NCI-H2227 (cell line): Measurements from ENCODE around the gene BTN2A1.
"Not testable (repeated sequence)": the region's sequence is repeated elsewhere in the genome, so short reads cannot be mapped to it uniquely, and the experiment has no call there.

ENCODE experiments used
- DNase-seq: peaks from one replicate; lab custom pipeline; 2025; ENCODE audit not compliant: unreplicated experiment; lab: John Stamatoyannopoulos, UW

Gene BTN2A1

GRCh38 chr6:26457806-26458688 lies at the start of gene BTN2A1:
Gene BTN2A1, plus strand, starts transcription at chr6:26457955. Its CDS starts 682 bp downstream, at chr6:26458637.
- peak; percentile 91 for DNase-seq

DNA sequence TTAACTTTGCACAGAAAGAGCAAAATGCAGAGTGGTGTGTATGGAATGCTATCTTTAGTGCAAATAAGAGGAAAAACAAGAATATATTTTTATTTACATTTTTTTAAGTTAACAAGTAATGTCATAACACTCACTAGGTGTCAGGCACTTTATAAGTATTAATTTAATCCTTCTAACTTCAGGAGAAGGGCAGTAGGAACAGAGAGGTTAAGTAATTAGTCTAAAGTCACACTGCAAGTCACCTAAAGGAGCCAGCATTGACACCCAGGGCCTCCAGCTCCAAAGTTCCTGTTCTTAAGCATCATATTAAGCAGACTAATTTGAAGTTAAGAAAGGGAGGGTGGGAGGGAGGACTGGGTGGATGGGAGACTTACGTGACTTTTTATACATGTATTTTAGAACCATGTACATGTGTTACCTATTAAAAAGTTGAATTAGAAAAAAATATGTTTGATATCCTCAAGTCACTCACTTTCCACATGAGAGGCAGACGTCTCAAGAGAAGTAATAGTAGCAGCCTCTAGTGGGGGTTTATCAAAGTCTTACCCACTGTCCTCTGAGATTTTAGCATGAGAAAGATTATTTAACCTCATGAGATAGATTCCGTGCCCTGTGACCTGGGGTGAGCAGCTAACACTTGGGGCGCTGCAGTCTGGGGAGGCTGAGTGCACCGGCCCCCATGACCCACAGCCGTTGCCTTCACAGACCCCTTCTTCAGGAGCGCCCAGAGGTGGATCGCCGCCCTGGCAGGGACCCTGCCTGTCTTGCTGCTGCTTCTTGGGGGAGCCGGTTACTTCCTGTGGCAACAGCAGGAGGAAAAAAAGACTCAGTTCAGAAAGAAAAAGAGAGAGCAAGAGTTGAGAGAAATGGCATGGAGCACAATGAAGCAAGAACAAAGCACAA lies 48.7 kb upstream of the BTN2A1 start:
- DNase-seq: no peak

DNA sequence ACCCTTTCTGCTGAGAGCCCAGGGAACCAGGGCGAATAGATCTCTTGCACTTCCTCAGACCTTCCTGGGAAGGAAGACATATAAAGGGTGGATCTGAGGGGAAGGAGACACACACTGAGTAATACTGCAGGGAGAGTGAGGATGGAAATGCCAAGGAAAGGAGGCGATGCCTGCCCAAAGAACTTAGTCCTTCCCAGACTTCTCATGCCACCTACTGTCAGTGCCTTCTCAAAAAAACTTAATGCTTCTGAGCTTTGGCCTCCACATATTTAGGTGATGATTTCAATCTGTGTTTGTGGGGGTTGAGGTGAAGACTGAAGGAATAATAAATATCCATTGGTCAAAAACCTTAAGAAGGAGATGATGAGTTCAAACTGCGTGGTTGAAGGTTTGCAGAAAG lies 46.0 kb upstream of the BTN2A1 start:
- no peak for DNase-seq

DNA sequence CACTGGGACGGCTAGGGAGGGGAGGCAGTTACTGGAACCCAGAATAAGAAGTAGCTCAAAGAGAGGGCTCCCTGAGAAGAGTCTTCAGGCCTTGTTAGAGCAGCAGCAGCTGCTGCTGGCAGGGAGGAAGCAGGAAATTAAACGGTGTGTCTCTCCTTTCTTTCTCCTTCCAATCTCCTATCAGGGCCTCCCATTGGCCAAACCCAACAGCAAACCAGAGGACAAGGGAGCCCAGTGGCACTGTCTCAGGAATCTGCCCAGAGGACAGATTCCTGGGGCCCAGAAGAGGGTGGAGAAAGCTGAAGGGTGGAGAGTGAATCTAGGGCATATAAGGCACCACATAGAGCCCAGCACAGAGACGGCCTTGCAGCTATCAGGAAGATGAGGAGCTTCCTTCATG lies 45.5 kb upstream of the BTN2A1 start:
- no peak for DNase-seq

DNA sequence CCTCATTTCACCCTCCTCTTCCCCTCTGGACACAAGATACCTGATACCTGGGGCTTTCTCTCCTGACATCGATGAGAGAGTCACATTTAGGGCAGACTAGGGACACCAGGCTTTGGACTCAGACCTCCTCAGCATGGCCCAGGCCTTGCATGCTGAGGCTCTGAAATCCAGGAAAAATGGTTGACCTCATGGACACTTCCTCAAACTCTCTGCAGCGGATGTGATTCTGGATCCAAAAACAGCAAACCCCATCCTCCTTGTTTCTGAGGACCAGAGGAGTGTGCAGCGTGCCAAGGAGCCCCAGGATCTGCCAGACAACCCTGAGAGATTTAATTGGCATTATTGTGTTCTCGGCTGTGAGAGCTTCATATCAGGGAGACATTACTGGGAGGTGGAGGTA lies 44.8 kb upstream of the BTN2A1 start:
- DNase-seq: no peak

DNA sequence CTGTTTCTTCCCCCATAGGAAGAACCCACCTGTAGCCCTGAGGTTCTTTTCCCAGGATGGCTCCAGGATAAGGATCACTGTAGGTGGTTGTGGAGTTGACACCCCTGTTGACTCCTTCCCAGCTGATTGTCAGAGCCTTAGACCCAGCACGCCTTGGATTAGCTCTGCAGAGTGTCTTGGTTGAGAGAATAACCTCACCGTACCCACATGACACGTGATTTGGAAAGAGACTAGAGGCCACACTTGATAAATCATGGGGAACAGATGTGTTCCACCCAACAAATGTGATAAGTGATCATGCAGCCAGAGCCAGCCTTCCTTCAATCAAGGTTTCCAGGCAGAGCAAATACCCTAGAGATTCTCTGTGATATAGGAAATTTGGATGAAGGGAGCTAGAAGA lies 43.5 kb upstream of the BTN2A1 start:
- no peak for DNase-seq

- DNase-seq: no peak
Observed at GRCh38 chr6:26415036-26415614, 42.6 kb upstream of the BTN2A1 start.

GRCh38 chr6:26415791-26416190 lies 42.0 kb upstream of the BTN2A1 start:
- DNase-seq: no peak

DNA sequence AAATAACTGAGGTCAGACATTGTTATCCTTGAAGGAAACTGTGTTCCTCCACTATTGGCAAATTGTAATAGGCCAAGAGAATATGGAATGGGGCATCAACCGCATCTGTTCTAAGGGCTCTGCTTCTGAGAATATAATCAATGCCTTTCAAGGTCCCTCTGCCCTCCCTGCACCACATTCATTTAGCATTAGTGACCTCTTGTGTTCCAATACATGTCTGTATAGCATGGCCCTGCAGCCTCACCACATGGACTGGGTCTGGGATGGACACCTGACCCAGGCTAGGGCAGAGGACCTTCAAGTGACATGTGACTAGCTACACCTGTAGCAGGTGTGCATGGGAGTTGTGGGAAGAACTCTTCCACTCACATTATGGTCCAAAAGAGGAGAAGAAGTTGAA lies 41.5 kb upstream of the BTN2A1 start:
- no peak for DNase-seq

DNA sequence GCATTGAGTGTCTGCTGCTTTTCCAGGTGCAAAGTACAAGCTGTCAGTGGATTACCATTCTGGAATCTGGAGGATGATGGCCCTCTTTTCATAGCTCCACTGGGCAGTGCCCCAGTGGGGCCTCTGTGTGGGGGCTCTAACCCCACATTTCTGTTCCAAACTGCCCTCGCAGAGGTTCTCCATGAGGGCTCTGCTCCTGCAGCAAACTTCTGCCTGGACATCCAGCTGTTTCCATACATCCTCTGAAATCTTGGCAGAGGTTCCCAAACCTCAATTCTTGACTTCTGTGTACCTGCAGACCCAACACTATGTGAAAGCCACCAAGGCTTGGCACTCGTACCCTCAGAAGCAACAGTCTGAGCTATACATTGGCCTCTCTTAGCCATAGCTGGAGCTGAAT lies 39.7 kb upstream of the BTN2A1 start:
- not testable (repeated sequence) for DNase-seq

- not testable (repeated sequence) for DNase-seq
Observed at GRCh38 chr6:26418795-26419194, 39.0 kb upstream of the BTN2A1 start.

GRCh38 chr6:26420688-26421171 lies 37.0 kb upstream of the BTN2A1 start:
- DNase-seq: peak; percentile 48

DNA sequence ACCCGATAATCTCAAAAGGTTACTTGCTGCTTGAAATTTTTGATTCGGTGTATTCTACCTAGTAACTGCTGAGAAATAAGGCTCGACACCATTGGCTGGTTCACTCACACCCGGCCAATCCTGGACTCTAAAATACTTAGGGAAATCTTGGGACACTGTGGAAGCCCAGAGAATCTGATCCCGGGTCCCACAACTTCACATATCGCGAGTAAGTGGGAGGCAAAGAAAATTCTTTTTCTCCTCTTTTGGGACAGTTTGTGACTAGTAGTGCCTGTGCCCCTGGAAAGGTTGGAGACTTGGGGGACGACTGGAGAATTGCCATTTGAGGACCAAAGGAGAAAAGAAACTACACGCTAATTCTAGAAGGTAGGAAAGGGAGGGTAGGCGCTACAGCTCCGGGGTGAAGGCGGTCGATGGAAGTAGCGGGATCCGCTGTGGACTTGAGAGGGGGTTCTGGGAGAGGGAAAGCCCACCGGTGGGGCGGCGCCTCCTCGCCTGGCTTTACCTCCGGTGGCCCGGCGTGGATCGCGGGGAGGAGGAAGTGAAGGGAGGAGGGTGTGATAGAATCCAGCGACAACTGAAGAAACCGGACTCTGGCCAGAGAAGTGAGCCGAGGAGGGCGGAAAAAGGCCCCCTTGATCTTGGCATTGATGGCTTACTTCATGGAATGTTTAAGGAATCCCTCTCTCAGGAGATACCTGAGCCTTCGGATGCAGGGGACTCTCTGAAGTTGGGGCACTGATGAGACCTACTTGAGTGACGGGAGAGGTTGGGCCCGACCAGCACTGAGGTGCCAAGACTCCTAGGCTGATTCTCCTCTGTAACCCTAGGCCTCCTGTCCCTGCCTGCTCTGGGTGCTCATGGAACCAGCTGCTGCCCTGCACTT lies 36.3 kb upstream of the BTN2A1 start:
- DNase-seq: peak; percentile 85

DNA sequence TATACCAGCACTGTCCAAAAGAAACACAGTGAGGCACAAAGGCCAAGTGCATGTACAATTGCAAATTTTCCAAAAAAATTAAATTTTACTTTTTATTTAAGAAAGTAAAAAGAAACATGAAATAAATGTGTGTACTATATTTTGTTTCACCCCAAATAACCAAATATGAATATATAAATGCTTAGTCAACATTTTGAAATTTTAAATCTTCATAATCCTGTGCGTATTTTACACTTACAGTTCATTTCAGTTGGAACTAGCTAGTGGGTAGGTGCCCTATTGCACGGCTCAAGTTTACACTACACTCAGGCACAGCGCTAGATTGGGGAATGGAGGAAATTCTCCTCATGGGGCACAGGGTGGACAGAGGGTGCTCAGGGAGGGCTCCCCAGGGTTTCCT lies 35.4 kb upstream of the BTN2A1 start:
- DNase-seq: no peak

DNA sequence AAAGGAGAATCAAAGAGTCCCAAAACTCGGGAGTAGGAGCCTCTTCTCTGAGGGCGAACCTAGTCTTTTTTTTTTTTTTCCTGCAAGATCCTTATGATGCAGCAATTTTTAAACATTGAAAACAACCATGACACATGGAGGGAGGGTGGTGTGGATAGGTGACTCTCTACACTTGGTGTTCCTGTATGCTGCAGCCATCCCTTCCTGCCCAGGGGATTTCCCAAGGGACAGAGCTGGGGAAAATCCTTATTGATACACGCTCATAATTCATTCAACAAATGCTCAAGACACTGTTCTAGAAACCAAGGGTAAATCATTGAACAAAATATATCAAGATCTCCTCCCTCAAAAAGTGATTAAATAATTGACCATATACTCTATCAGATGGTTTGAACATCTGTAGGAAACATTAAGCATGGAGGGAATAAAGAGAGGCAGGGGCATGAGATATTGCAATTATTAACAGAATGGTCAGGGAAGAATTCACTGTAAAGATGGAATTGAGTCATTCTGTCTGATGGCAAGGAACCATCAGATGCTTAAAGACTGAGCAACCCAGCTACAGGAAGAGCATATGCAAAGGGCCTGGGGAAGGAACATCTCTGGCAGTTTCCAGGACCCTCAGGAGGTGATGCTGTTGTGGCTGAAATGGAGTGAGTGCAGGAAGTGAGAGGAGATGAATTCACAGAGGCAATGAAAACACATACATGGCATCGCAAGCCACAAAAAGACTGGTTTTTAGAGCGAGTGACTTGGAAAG lies 30.9 kb upstream of the BTN2A1 start:
- no peak for DNase-seq

- DNase-seq: no peak
Observed at GRCh38 chr6:26427451-26427809, 30.3 kb upstream of the BTN2A1 start.

DNA sequence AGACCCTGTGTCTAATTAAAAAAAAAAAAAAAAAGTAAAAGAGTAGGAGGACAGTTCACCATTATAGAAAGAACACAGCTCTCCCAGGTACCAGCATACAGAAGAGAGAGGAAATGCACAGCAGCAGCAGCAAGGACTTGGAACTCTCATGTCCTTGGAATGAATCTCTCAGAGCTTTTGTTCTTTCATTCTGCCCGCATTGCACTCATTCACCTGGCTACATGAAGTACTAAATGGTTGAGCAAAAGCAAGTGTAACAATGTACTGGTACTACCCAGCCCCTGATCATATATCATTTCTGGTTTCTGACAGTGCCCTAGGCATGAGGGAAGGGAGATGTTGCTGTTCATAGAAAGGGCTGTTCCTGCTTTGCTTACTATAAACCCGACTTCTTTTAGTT lies 29.5 kb upstream of the BTN2A1 start:
- DNase-seq: no peak

DNA sequence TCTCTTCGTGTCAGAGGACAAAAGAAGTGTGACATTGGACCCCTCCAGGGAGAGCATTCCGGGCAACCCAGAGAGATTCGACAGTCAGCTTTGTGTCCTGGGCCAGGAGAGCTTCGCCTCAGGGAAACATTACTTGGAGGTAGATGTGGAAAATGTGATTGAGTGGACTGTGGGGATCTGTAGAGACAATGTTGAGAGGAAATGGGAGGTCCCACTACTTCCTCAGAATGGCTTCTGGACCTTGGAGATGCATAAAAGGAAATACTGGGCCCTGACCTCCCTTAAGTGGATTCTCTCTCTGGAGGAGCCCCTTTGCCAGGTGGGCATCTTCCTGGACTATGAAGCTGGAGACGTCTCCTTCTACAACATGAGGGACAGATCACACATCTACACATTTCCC lies 27.0 kb upstream of the BTN2A1 start:
- DNase-seq: no peak

DNA sequence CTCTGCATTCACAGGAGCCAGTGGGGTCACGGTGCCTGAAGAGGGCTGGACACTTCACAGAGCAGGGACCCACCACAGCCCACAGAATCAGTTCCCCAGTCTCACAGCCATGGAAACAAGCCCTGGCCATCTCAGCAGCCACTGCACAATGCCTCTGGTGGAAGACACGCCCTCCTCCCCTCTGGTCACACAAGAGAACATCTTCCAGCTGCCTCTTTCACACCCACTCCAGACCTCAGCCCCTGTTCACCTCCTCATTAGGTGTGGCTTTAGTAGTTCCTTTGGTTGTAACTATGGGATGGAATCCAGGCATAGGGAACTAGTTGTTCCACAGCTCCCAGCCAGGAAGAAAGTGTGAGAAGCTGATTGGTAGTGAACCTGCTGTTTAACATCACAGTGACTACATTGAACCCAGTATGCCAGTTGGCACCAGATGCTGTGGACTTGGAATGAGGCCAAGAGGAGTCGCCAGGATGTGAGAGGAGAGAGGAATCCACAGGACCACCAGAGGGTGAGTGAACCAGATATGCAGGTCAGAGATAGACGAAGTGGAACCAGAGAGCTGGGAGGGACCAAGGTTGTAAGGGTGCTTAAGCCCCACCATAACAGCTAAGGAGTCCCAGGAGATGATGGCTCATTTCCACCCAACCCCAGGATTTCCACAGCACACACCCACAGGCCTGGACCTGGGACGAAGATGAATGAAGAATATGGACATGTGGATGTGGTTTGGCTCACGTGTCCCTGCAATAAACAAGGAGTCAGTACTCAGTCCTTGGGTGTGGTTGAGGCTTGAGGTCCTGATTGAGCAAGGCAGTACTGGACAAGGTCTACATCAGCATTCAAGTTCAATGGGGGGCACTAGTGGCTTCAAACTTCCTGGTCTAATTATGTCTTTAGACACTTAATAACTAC lies 26.2 kb upstream of the BTN2A1 start:
- no peak for DNase-seq
